Activated T-cell treated with anti-CD3 and anti-CD28 coated beads for 24 hours (primary cell): Measurements from ENCODE around the gene ZNF417.
"Not testable (repeated sequence)": the region's sequence is repeated elsewhere in the genome, so short reads cannot be mapped to it uniquely, and the experiment has no call there.

Experiments used
- DNase-seq: peaks from one replicate; pipeline ENCODE4 v3.0.0-alpha.2; 2020; ENCODE audit warnings: low read depth

ZNF417 gene

DNA sequence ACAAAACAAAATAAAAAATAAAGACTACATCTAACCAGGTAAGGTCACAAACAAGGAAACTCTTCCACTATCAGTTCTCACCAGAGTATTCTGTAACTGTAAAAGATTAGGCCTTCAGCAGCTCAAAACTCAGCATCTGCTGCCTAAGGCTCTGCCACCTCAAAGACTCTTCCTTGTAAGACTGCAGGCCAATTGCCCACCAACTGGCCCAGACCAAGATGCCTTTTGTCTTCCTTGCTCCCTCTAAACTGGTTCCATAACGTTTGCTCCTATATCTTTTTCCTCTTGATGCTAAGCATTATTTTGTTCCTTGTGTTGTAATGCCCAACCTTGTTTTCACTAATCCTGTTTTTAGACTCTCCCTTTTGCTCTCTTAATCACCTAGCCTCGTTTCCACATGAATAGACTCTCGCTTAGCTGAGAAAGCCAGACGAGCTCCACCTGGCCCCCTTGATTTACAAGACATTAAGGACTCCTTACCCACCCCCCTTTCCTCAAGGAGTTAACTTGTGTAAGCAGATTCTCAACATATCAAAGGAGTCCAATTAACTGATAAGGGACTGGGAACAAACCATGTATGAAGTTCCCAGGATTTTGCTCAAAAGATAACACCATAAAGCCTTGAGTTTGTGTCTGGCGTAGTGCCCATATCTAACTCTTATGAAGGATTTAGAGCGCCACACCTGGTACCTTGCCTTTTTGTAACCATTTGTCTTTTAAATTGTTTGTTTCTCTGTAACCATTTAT lies 29.0 kb downstream of the ZNF417 start:
- no peak for DNase-seq

DNA sequence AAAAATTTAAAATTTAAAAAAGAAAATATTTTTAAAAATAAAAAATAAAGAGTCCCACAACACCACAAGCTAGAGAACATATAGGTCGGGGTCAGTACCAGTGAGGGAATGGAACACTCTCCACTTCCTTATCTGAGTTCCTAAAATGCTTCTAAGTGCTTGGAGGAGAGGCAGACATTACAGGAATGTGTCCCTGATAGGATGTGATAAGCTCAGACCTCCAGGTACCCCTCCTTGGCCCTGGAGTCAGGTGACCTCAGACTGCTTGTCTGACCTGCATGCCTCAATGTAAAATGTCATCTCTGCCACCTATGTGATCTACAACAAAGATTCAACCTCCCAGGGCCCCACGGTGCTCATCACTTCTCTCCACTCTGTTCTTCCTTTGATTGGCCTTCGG lies 30.3 kb downstream of the ZNF417 start:
- DNase-seq = no peak

DNA sequence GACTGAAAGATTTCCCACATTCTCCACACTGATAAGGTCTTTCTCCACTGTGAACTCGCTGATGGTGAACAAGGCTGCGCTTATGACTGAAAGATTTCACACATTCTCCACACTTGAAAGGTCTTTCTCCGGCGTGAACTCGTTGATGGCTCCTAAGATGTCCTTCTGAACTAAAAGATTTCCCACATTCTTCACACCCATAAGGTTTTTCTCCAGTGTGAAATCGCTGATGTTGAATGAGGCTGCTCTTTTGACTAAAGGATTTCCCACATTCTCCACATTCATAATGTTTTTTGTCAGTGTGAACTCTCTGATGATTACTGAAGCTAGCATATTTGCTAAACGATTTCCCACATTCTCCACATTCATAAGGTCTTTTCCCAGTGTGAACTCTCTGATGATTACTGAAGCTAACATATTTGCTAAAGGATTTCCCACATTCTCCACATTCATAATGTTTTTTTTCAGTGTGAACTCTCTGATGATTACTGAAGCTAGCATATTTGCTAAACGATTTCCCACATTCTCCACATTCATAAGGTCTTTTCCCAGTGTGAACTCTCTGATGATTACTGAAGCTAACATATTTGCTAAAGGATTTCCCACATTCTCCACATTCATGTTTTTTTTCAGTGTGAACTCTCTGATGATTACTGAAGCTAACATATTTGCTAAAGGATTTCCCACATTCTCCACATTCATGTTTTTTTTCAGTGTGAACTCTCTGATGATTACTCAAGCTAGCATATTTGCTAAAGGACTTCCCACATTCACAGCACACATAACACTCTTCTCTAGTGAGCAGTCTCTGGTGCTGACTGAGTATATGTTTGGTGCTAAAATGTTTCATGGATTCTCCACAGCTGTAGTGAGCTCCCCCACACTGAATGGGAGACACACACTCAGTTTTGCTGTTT lies 42.3 kb downstream of the ZNF417 start:
- DNase-seq = not testable (repeated sequence)

- DNase-seq = no peak
Measured at GRCh38 chr19:57872450-57872849, 43.9 kb downstream of the ZNF417 start.

DNA sequence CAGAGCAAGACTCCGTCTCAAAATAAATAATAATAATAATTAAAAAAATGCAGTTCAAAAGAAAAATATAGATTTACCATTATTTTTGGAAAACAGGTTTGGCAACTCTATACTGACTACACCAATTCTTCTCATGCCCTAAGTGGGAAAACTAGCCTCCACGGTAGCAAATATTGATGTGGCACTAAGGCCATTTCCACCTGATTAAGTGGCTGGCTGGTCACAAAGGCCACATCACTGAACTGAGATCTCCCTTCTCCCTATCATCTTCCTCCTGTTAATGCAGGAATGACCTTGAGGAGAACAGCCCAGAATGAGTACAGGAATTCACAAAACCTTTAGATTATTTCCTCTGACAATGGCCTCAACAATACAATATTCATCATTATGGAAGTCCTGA lies 46.2 kb downstream of the ZNF417 start:
- no peak for DNase-seq

DNA sequence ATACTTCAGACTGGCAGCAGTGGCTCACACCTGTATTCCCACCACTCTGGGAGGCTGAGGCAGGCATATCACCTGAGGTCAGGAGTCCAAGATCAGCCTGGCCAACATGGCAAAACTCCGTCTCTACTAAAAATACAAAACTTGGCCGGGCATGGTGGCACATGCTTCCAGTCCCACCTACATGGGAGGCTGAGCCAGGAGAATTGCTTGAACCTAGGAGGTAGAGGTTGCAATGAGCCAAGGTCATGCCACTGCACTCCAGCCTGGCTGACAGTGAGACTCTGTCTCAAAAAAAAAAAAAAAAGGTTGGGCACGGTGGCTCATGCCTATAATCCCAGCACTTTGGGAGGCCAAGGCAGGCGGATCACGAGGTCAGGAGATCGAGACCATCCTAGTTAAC lies 46.7 kb downstream of the ZNF417 start:
- DNase-seq = not testable (repeated sequence)

DNA sequence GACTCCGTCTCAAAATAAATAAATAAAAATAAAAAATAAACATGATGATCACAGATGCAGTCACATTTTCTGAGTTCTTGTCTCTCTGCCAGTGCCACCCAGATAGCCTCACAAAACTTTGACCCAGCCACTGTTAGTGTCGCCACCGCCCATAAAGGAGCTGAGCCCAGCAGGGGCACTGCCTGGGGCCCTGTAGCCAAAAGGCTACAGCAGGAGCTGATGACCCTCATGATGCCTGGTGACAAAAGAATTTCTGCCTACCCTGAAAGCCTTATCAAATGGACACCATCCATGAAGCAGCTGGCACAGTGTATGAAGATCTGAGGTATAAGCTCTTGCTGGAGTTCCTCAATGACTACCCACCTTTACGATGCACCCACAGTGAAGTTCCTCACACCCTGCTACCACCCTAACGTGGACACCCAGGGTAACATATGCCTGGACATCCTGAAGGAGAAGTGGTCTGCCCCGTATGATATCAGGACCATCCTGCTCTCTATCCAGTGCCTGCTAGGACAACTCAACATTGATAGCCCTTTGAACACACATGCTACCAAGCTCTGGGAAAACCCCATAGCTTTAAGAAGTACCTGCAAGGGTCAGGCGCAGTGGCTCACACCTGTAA lies 48.4 kb downstream of the ZNF417 start:
- DNase-seq = no peak
